ENCODE results near the gene CFAP91.
A peak's percentile ranks its signal among the peaks of the same experiment; 100 is the strongest.

The CFAP91 gene

GRCh38 chr3:119690043-119690656, 12.7 kb upstream of the CFAP91 start:
- Histone ChIP-seq H3K4me1 (ENCODE audit: control insufficient read depth, insufficient read depth, low read length) (no peaks in the 10 kb centered on the region), H3K27me3 (ENCODE audit: control insufficient read depth, insufficient read depth, low read length) (no peaks in the 10 kb centered on the region), H3K27ac (ENCODE audit: low read depth, low read length) (no peak overlapping the region), H3K36me3 (ENCODE audit: control insufficient read depth, insufficient read depth, low read length) (no peaks in the 10 kb centered on the region), H3K4me3 (ENCODE audit: low read length) (no peak overlapping the region), H3K9ac (ENCODE audit: low read length) (no peak overlapping the region)

- Histone ChIP-seq H3K27me3 (ENCODE audit: control insufficient read depth, insufficient read depth, low read length) (no peaks in the 10 kb centered on the region), H3K4me3 (ENCODE audit: low read length) (no peak overlapping the region), H3K4me1 (ENCODE audit: control insufficient read depth, insufficient read depth, low read length) (no peaks in the 10 kb centered on the region), H3K27ac (ENCODE audit: low read depth, low read length) (no peak overlapping the region), H3K36me3 (ENCODE audit: control insufficient read depth, insufficient read depth, low read length) (no peaks in the 10 kb centered on the region), H3K9ac (ENCODE audit: low read length) (no peak overlapping the region)
These were observed 7.3 kb upstream of the CFAP91 start for GRCh38 chr3:119695480-119695879.

GRCh38 chr3:119697394-119697793, 5.4 kb upstream of the CFAP91 start:
- Histone ChIP-seq H3K36me3 (ENCODE audit: control insufficient read depth, insufficient read depth, low read length) (no peaks in the 10 kb centered on the region), H3K4me3 (ENCODE audit: low read length) (no peak overlapping the region), H3K27ac (ENCODE audit: low read depth, low read length) (no peak overlapping the region)

GRCh38 chr3:119700269-119700919, 2.4 kb upstream of the CFAP91 start:
- Histone ChIP-seq H3K9ac (ENCODE audit: low read length) (no peak overlapping the region), H3K4me3 (ENCODE audit: low read length) (no peak overlapping the region), H3K27me3 (ENCODE audit: control insufficient read depth, insufficient read depth, low read length) (no peaks in the 10 kb centered on the region), H3K4me1 (ENCODE audit: control insufficient read depth, insufficient read depth, low read length) (peaks cover 9% of the 10 kb centered on the region), H3K27ac (ENCODE audit: low read depth, low read length) (no peak overlapping the region), H3K36me3 (ENCODE audit: control insufficient read depth, insufficient read depth, low read length) (no peaks in the 10 kb centered on the region)

More at GRCh38 chr3:119697394-119697793, 5.4 kb upstream of the CFAP91 start:
- no peak overlapping the region for H3K9ac ChIP-seq (ENCODE audit: low read length)
- H3K27me3 ChIP-seq (ENCODE audit: control insufficient read depth, insufficient read depth, low read length) = no peaks in the 10 kb centered on the region
- peaks cover under 1% of the 10 kb centered on the region for H3K4me1 ChIP-seq (ENCODE audit: control insufficient read depth, insufficient read depth, low read length)

GRCh38 chr3:119700920-119701734, 1.7 kb upstream of the CFAP91 start:
- no peak overlapping the region for H3K4me3 ChIP-seq (ENCODE audit: low read length)
- no peaks in the 10 kb centered on the region for H3K36me3 ChIP-seq (ENCODE audit: control insufficient read depth, insufficient read depth, low read length)
- H3K27me3 ChIP-seq (ENCODE audit: control insufficient read depth, insufficient read depth, low read length) = no peaks in the 10 kb centered on the region
- peaks cover 9% of the 10 kb centered on the region for H3K4me1 ChIP-seq (ENCODE audit: control insufficient read depth, insufficient read depth, low read length)
- H3K9ac ChIP-seq (ENCODE audit: low read length) = no peak overlapping the region
- no peak overlapping the region for H3K27ac ChIP-seq (ENCODE audit: low read depth, low read length)

GRCh38 chr3:119703820-119704531, 1.2 kb downstream of the CFAP91 start:
- peak overlapping the region; percentile 12 for H3K4me3 ChIP-seq (ENCODE audit: low read length)
- no peaks in the 10 kb centered on the region for H3K36me3 ChIP-seq (ENCODE audit: control insufficient read depth, insufficient read depth, low read length)
- no peaks in the 10 kb centered on the region for H3K27me3 ChIP-seq (ENCODE audit: control insufficient read depth, insufficient read depth, low read length)
- H3K9ac ChIP-seq (ENCODE audit: low read length) = no peak overlapping the region
- H3K27ac ChIP-seq (ENCODE audit: low read depth, low read length) = no peak overlapping the region
- H3K4me1 ChIP-seq (ENCODE audit: control insufficient read depth, insufficient read depth, low read length) = peaks cover 9% of the 10 kb centered on the region

GRCh38 chr3:119715105-119715504, 12.3 kb downstream of the CFAP91 start:
- H3K27me3 ChIP-seq (ENCODE audit: control insufficient read depth, insufficient read depth, low read length) = no peaks in the 10 kb centered on the region
- H3K4me3 ChIP-seq (ENCODE audit: low read length) = no peak overlapping the region
- H3K9ac ChIP-seq (ENCODE audit: low read length) = no peak overlapping the region
- no peaks in the 10 kb centered on the region for H3K4me1 ChIP-seq (ENCODE audit: control insufficient read depth, insufficient read depth, low read length)
- H3K27ac ChIP-seq (ENCODE audit: low read depth, low read length) = no peak overlapping the region
- no peaks in the 10 kb centered on the region for H3K36me3 ChIP-seq (ENCODE audit: control insufficient read depth, insufficient read depth, low read length)

- no peaks in the 10 kb centered on the region for H3K4me1 ChIP-seq (ENCODE audit: control insufficient read depth, insufficient read depth, low read length)
- no peak overlapping the region for H3K9ac ChIP-seq (ENCODE audit: low read length)
- H3K4me3 ChIP-seq (ENCODE audit: low read length) = no peak overlapping the region
- no peak overlapping the region for H3K27ac ChIP-seq (ENCODE audit: low read depth, low read length)
- H3K36me3 ChIP-seq (ENCODE audit: control insufficient read depth, insufficient read depth, low read length) = no peaks in the 10 kb centered on the region
- H3K27me3 ChIP-seq (ENCODE audit: control insufficient read depth, insufficient read depth, low read length) = no peaks in the 10 kb centered on the region
These were observed 14.2 kb downstream of the CFAP91 start for GRCh38 chr3:119716998-119717397.

GRCh38 chr3:119717520-119717919, 14.7 kb downstream of the CFAP91 start:
- Histone ChIP-seq H3K4me3 (ENCODE audit: low read length) (no peak overlapping the region), H3K4me1 (ENCODE audit: control insufficient read depth, insufficient read depth, low read length) (no peaks in the 10 kb centered on the region), H3K36me3 (ENCODE audit: control insufficient read depth, insufficient read depth, low read length) (no peaks in the 10 kb centered on the region), H3K27me3 (ENCODE audit: control insufficient read depth, insufficient read depth, low read length) (no peaks in the 10 kb centered on the region), H3K9ac (ENCODE audit: low read length) (no peak overlapping the region), H3K27ac (ENCODE audit: low read depth, low read length) (no peak overlapping the region)

- Histone ChIP-seq H3K9ac (ENCODE audit: low read length) (no peak overlapping the region), H3K36me3 (ENCODE audit: control insufficient read depth, insufficient read depth, low read length) (no peaks in the 10 kb centered on the region), H3K27ac (ENCODE audit: low read depth, low read length) (no peak overlapping the region), H3K4me3 (ENCODE audit: low read length) (no peak overlapping the region), H3K27me3 (ENCODE audit: control insufficient read depth, insufficient read depth, low read length) (no peaks in the 10 kb centered on the region), H3K4me1 (ENCODE audit: control insufficient read depth, insufficient read depth, low read length) (no peaks in the 10 kb centered on the region)
These were observed 20.2 kb downstream of the CFAP91 start for GRCh38 chr3:119723022-119723421.

- Histone ChIP-seq H3K9ac (ENCODE audit: low read length) (no peak overlapping the region), H3K27ac (ENCODE audit: low read depth, low read length) (no peak overlapping the region), H3K4me1 (ENCODE audit: control insufficient read depth, insufficient read depth, low read length) (no peaks in the 10 kb centered on the region)
These were observed 24.1 kb downstream of the CFAP91 start for GRCh38 chr3:119726909-119727308.

GRCh38 chr3:119729996-119730395, 27.2 kb downstream of the CFAP91 start:
- Histone ChIP-seq H3K36me3 (ENCODE audit: control insufficient read depth, insufficient read depth, low read length) (no peaks in the 10 kb centered on the region), H3K4me3 (ENCODE audit: low read length) (no peak overlapping the region), H3K27me3 (ENCODE audit: control insufficient read depth, insufficient read depth, low read length) (no peaks in the 10 kb centered on the region), H3K9ac (ENCODE audit: low read length) (no peak overlapping the region), H3K4me1 (ENCODE audit: control insufficient read depth, insufficient read depth, low read length) (no peaks in the 10 kb centered on the region), H3K27ac (ENCODE audit: low read depth, low read length) (no peak overlapping the region)

More at GRCh38 chr3:119726909-119727308, 24.1 kb downstream of the CFAP91 start:
- Histone ChIP-seq H3K4me3 (ENCODE audit: low read length) (no peak overlapping the region), H3K27me3 (ENCODE audit: control insufficient read depth, insufficient read depth, low read length) (no peaks in the 10 kb centered on the region), H3K36me3 (ENCODE audit: control insufficient read depth, insufficient read depth, low read length) (no peaks in the 10 kb centered on the region)
